ENCODE data around the gene SDHB. TPM values are rescaled to one million over a fixed set of nuclear protein-coding genes. Genes with fewer than 3 reads are reported as not detected.

Gene SDHB
- total and polyA plus RNA-seq, 5 donors, result 209 to 311 (median 241) TPM

DNA sequence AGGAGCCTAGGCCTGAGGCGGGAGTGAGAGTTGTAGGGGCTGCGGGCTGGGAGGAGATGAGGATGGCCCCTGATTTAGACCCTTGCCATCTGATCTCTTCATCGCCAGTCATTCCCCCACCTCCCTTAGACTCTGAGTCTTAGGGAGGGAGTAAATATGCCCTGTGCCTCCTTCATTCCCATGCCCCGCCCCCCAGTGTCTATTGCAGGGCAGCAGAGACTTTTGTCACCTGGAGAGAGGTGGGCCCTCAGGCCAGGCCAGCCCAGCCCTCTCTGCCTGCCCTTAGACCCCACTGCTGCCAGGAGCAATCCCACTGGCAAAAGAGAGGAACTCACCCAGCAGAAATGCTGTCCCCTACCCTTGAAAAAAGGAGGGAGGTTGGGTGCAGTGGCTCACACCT, 70.2 kb downstream of the SDHB start:
- Histone ChIP-seq H3K4me3 (ENCODE audit: low read length) (no peak overlapping the region), H3K9me3 (ENCODE audit: control insufficient read depth, low read length) (no peaks in the 10 kb centered on the region), H3K27me3 (ENCODE audit: control insufficient read depth, insufficient read depth) (no peaks in the 10 kb centered on the region), H3K4me1 (ENCODE audit: control insufficient read depth, insufficient read depth, low read length) (no peaks in the 10 kb centered on the region), H3K27ac (ENCODE audit: low read length) (no peak overlapping the region)
- intact Hi-C loops (cut with DNase I), result no loop called here
- DNase-seq, result no peak
- ATAC-seq, result no peak
- WGBS, result 93% methylated on average over 4 of the region's 4 CpGs

DNA sequence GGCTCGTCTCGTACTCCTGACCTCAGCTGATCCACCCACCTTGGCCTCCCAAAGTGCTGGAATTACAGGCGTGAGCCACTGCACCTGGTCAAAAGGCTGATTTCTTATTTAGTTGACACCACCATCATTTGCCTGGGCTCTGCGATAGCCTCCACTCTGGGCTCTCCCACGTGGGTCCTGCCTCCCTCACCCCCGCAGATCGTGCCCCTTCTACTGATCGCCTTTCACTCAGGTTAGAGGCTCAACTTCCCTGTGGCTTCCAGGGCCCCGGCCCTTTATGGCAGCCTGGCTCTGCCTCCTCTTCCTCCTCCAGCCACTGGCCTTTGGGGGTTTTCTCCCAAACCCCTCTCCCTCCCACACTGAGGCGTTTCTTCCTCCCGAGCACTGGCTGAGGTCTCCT, 70.9 kb downstream of the SDHB start:
- WGBS, result 77% methylated on average over 11 of the region's 11 CpGs
- Histone ChIP-seq H3K4me1 (ENCODE audit: control insufficient read depth, insufficient read depth, low read length) (no peaks in the 10 kb centered on the region), H3K4me3 (ENCODE audit: low read length) (no peak overlapping the region), H3K9me3 (ENCODE audit: control insufficient read depth, low read length) (no peaks in the 10 kb centered on the region), H3K27ac (ENCODE audit: low read length) (no peak overlapping the region), H3K27me3 (ENCODE audit: control insufficient read depth, insufficient read depth) (no peaks in the 10 kb centered on the region)
- ATAC-seq, result no peak
- intact Hi-C loops (cut with DNase I), result no loop called here
- DNase-seq, result no peak

DNA sequence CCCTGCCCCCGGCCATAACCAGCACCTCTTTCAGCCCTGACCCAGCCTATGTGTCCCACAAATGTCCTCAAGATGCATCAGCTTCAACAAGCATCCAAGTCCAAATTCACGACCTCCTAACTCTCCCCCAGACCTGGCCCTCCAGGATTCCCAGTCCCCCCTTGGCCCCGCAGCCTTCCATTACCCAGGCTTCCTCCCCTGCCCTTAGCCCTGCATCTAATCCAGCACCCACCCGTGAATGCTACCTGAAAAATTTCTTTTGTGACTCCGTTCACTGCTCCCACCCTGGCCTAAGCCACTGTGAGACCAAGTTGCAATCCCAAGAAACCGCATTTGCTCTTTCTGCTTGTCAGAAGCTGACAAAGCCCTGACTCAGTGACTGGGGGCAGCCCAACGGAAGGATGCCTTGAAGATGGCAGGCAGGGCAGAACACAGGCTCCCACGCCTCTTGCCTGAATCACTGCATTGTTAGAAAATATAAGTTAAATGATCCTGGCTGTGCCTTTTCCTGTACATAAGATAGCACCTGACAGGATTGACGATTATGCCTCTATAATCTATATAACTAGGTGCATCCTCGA, 72.5 kb downstream of the SDHB start:
- Histone ChIP-seq H3K4me3 (ENCODE audit: low read length) (no peak overlapping the region), H3K9me3 (ENCODE audit: control insufficient read depth, low read length) (no peaks in the 10 kb centered on the region), H3K4me1 (ENCODE audit: control insufficient read depth, insufficient read depth, low read length) (no peaks in the 10 kb centered on the region), H3K27ac (ENCODE audit: low read length) (no peak overlapping the region), H3K27me3 (ENCODE audit: control insufficient read depth, insufficient read depth) (no peaks in the 10 kb centered on the region)
- DNase-seq (no peak), ATAC-seq (no peak)
- WGBS, result 85% methylated on average over 10 of the region's 10 CpGs
- intact Hi-C loops (cut with DNase I), result no loop called here

GRCh38 chr1:16980473-16981268, 73.2 kb downstream of the SDHB start, which contains the start of gene MFAP2:
Gene MFAP2, minus strand, starts transcription at chr1:16980620. Its CDS starts 2,347 bp downstream, at chr1:16978273.
- intact Hi-C loops (cut with DNase I), result no loop called here
- H3K4me1 ChIP-seq (ENCODE audit: control insufficient read depth, insufficient read depth, low read length), result no peaks in the 10 kb centered on the region
- H3K27ac ChIP-seq (ENCODE audit: low read length), result no peak within 1 kb of the TSS
- ATAC-seq (peak in 1 of 2 donors; percentile 23), DNase-seq (peak in 1 of 3 donors; percentile 74)
- WGBS, result 9% methylated on average over 53 of the region's 53 CpGs
- no peaks in the 10 kb centered on the region for H3K9me3 ChIP-seq (ENCODE audit: control insufficient read depth, low read length)
- peak within 1 kb of the TSS; percentile 47 for H3K4me3 ChIP-seq (ENCODE audit: low read length)
- no peaks in the 10 kb centered on the region for H3K27me3 ChIP-seq (ENCODE audit: control insufficient read depth, insufficient read depth)

DNA sequence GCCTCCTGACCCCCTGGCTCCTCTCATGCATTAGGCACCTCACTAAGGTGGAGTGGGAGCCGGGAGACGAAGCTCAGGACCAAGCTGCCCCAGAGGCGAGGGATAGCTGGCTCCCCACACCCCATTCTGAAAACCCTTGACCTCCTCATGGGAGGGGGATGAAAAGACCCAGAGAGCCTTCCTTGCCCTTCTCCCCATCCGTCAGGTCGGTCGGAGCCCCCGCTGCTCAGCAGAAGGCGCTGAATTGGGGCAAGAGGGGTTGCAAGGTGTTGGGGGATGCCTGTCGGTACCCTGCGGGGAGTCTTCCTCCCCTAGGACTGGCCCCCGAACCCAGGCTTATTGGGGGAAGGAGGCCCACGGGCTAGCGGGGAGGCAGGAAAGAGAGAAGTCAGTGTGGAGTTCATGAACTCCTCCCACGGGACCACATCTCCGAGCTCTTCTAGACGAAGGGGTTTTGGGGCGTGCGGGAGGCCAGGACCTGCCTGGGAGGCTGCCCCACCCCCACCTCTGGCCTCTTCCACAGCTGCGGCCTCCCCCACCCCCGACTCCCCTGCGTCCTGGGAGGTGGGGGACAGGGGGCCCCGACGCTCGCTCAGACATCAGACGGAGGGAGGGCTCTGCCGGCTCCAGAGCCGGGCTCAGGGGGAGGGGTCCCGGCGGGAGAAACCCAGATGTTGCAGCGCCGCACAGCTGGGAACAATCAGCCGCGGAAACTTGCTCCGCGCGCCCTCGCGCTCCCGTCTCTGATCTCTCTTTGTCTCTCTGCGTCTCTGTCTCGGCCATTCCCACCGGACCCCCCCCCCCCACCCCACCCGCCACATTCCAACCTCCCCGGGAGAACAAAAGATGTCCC, 74.1 kb downstream of the SDHB start:
- 16% methylated on average over 44 of the region's 44 CpGs for WGBS
- Histone ChIP-seq H3K9me3 (ENCODE audit: control insufficient read depth, low read length) (no peaks in the 10 kb centered on the region), H3K4me1 (ENCODE audit: control insufficient read depth, insufficient read depth, low read length) (no peaks in the 10 kb centered on the region), H3K27ac (ENCODE audit: low read length) (no peak overlapping the region), H3K4me3 (ENCODE audit: low read length) (peak overlapping the region; percentile 47), H3K27me3 (ENCODE audit: control insufficient read depth, insufficient read depth) (no peaks in the 10 kb centered on the region)
- ATAC-seq (no peak), DNase-seq (peak in 1 of 3 donors; percentile 72)
- intact Hi-C loops (cut with DNase I), result no loop called here

DNA sequence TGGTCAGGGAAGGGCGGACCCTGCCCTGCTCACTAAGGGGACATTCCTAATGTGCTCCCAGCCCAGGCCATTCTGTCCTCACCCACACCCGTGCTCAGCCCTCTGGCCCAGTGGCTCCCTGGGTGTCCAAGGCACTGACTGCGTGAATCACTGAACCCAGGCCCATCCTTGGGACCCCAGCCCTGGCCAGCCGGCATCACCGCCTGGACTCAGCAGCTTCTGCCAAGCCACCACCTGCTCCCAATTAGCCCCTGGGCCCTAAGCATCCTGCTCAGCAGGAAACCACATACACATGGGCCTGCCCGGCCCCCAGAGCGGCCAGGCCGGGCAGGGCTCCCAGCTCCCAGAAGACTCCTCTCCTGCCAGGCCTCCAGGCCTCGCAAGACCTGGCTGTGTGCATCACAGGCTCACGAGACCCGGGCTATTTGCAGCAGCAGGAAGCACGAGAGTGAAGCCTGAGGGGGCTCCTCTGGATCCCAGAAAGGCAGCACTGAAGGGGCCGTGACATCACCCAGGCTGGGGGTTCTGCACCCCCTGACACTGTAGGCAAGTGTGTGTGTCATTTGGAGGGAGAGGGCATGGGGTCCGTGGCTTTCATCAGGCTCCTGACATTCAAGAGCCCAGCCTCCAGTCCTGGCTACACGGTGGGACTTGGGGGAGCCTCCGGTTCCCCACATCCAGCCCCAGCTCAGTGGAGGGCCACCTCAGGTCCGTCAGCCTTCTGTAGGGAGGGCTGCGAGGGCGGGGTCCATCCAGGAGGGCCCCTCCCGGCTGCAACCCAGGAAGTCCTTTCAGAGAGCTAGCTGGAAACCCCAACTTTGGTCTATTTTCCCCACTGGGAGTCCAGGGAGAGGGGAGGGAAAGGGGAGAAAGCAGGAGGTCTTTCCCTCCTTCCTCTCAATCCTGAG, 75.0 kb downstream of the SDHB start:
- H3K4me1 ChIP-seq (ENCODE audit: control insufficient read depth, insufficient read depth, low read length), result no peaks in the 10 kb centered on the region
- no peak overlapping the region for H3K4me3 ChIP-seq (ENCODE audit: low read length)
- H3K27ac ChIP-seq (ENCODE audit: low read length), result no peak overlapping the region
- DNase-seq (peak; percentile 59 to 86 (median 81)), ATAC-seq (peak; percentile 50 to 68)
- H3K9me3 ChIP-seq (ENCODE audit: control insufficient read depth, low read length), result no peaks in the 10 kb centered on the region
- intact Hi-C loops (cut with DNase I), result no loop called here
- H3K27me3 ChIP-seq (ENCODE audit: control insufficient read depth, insufficient read depth), result no peaks in the 10 kb centered on the region
- WGBS, result 51% methylated on average over 20 of the region's 20 CpGs

GRCh38 chr1:16978139-16978538, 75.7 kb downstream of the SDHB start:
- 81% methylated on average over 4 of the region's 4 CpGs for WGBS
- H3K4me3 ChIP-seq (ENCODE audit: low read length), result no peak overlapping the region
- H3K27me3 ChIP-seq (ENCODE audit: control insufficient read depth, insufficient read depth), result no peaks in the 10 kb centered on the region
- intact Hi-C loops (cut with DNase I), result no loop called here
- DNase-seq (no peak), ATAC-seq (no peak)
- H3K27ac ChIP-seq (ENCODE audit: low read length), result no peak overlapping the region
- no peaks in the 10 kb centered on the region for H3K9me3 ChIP-seq (ENCODE audit: control insufficient read depth, low read length)
- no peaks in the 10 kb centered on the region for H3K4me1 ChIP-seq (ENCODE audit: control insufficient read depth, insufficient read depth, low read length)

DNA sequence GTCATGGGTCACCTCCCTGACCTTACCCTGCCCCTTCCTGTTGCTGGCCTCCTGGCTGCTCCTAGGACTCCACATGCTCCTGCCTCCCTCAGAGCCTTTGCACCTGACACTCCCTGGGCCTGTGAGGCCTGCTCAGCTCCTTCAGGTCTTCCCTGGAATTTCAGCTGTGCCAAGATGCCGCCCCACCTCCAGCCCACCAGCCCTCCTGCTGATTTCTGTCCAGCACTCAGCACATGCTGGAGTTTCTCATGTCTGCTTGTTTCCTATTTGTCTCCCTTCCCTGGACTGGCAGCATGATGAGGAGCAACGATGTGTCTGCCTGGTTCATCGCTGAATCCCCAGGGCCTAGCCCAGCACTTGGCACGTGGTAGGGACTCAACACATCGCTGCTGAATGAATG, 76.5 kb downstream of the SDHB start:
- Histone ChIP-seq H3K4me1 (ENCODE audit: control insufficient read depth, insufficient read depth, low read length) (no peaks in the 10 kb centered on the region), H3K27ac (ENCODE audit: low read length) (no peak overlapping the region), H3K4me3 (ENCODE audit: low read length) (no peak overlapping the region), H3K27me3 (ENCODE audit: control insufficient read depth, insufficient read depth) (no peaks in the 10 kb centered on the region), H3K9me3 (ENCODE audit: control insufficient read depth, low read length) (no peaks in the 10 kb centered on the region)
- intact Hi-C loops (cut with DNase I), result no loop called here
- DNase-seq, result no peak
- 87% methylated on average over 5 of the region's 5 CpGs for WGBS
- no peak for ATAC-seq

- ATAC-seq, result no peak
- no peak overlapping the region for H3K4me3 ChIP-seq (ENCODE audit: low read length)
- no peak overlapping the region for H3K27ac ChIP-seq (ENCODE audit: low read length)
- no peaks in the 10 kb centered on the region for H3K4me1 ChIP-seq (ENCODE audit: control insufficient read depth, insufficient read depth, low read length)
- no peaks in the 10 kb centered on the region for H3K27me3 ChIP-seq (ENCODE audit: control insufficient read depth, insufficient read depth)
- no peak for DNase-seq
- H3K9me3 ChIP-seq (ENCODE audit: control insufficient read depth, low read length), result no peaks in the 10 kb centered on the region
- intact Hi-C loops (cut with DNase I), result no loop called here
- 83% methylated on average over 16 of the region's 16 CpGs for WGBS
Measured at GRCh38 chr1:16976966-16977365, 76.9 kb downstream of the SDHB start.

GRCh38 chr1:16975838-16976237, 78.0 kb downstream of the SDHB start:
- Histone ChIP-seq H3K27ac (ENCODE audit: low read length) (no peak overlapping the region), H3K9me3 (ENCODE audit: control insufficient read depth, low read length) (no peaks in the 10 kb centered on the region), H3K4me1 (ENCODE audit: control insufficient read depth, insufficient read depth, low read length) (no peaks in the 10 kb centered on the region), H3K27me3 (ENCODE audit: control insufficient read depth, insufficient read depth) (no peaks in the 10 kb centered on the region), H3K4me3 (ENCODE audit: low read length) (no peak overlapping the region)
- no peak for DNase-seq
- intact Hi-C loops (cut with DNase I), result no loop called here
- no peak for ATAC-seq
- WGBS, result 86% methylated on average over 14 of the region's 14 CpGs

Measured in right cardiac atrium (tissue), 5 donors.